ENCODE data around the gene ADI1.
A peak's percentile ranks its signal among the peaks of the same experiment; 100 is the strongest.
"Not testable (repeated sequence)": the region's sequence is repeated elsewhere in the genome, so short reads cannot be mapped to it uniquely, and the experiment has no call there.

Gene ADI1

GRCh38 chr2:3463186-3463835, 56.0 kb downstream of the ADI1 start:
- DNase-seq (ENCODE audit: low read depth): no peak

- no peak for DNase-seq (ENCODE audit: low read depth)
Measured at GRCh38 chr2:3462493-3463104, 56.7 kb downstream of the ADI1 start.

GRCh38 chr2:3461801-3462492, 57.4 kb downstream of the ADI1 start:
- peak; percentile 47 for DNase-seq (ENCODE audit: low read depth)

GRCh38 chr2:3460831-3461800, 58.2 kb downstream of the ADI1 start:
- DNase-seq (ENCODE audit: low read depth): no peak

GRCh38 chr2:3460156-3460555, 59.2 kb downstream of the ADI1 start:
- DNase-seq (ENCODE audit: low read depth): no peak

GRCh38 chr2:3459185-3460015, 59.9 kb downstream of the ADI1 start:
- no peak for DNase-seq (ENCODE audit: low read depth)

- no peak for DNase-seq (ENCODE audit: low read depth)
Measured at GRCh38 chr2:3458396-3459184, 60.7 kb downstream of the ADI1 start.

- no peak for DNase-seq (ENCODE audit: low read depth)
Measured at GRCh38 chr2:3457524-3458395, 61.6 kb downstream of the ADI1 start.

- DNase-seq (ENCODE audit: low read depth): no peak
Measured at GRCh38 chr2:3456125-3456524, 63.2 kb downstream of the ADI1 start.

- no peak for DNase-seq (ENCODE audit: low read depth)
Measured at GRCh38 chr2:3454802-3455201, 64.5 kb downstream of the ADI1 start.

- not testable (repeated sequence) for DNase-seq (ENCODE audit: low read depth)
Measured at GRCh38 chr2:3454005-3454404, 65.3 kb downstream of the ADI1 start.

- no peak for DNase-seq (ENCODE audit: low read depth)
Measured at GRCh38 chr2:3453190-3453999, 65.9 kb downstream of the ADI1 start.

GRCh38 chr2:3451926-3452671, 67.2 kb downstream of the ADI1 start:
- DNase-seq (ENCODE audit: low read depth): no peak

- DNase-seq (ENCODE audit: low read depth): no peak
Measured at GRCh38 chr2:3451169-3451568, 68.2 kb downstream of the ADI1 start.

GRCh38 chr2:3450385-3451010, 68.8 kb downstream of the ADI1 start:
- no peak for DNase-seq (ENCODE audit: low read depth)

- DNase-seq (ENCODE audit: low read depth): no peak
Measured at GRCh38 chr2:3449936-3450335, 69.4 kb downstream of the ADI1 start.

GRCh38 chr2:3449086-3449485, 70.2 kb downstream of the ADI1 start:
- no peak for DNase-seq (ENCODE audit: low read depth)
